OCI-LY3 (cell line): ENCODE measurements around the gene SHC4.

Experiments
- H2AFZ ChIP-seq: fragments of 200-600, 300-600 bp; shearing (Covaris generic); 2 replicates; pipeline ENCODE4 v1.6.0; 2014; ENCODE audit warnings: antibody characterized with exemption, low read depth, low read length
- H3K27ac ChIP-seq: fragments of 200-600, 300-600 bp; sonication (generic); 2 replicates; pipeline ENCODE4 v1.5.1; 2014; ENCODE audit warnings: mild to moderate bottlenecking, low read length, moderate library complexity, mixed read lengths
- H3K27me3 ChIP-seq: fragments of 200-600, 300-600 bp; sonication (generic); 2 replicates; pipeline ENCODE4 v1.6.1; 2014; ENCODE audit warnings: low read depth, low read length, mixed read lengths
- H3K36me3 ChIP-seq: fragments of 200-600, 300-600 bp; sonication (generic); replicated peaks from 2 replicates; pipeline ENCODE3; 2014; ENCODE audit warnings: low read depth, low read length, mixed read lengths
- H3K4me1 ChIP-seq: fragments of 300-600, 200-600 bp; sonication (generic); 2 replicates; pipeline ENCODE4 v1.6.1; 2014; ENCODE audit warnings: low read length, mixed read lengths
- H3K4me2 ChIP-seq: fragments of 200-600, 300-600 bp; sonication (generic); 2 replicates; pipeline ENCODE4 v1.6.1; 2014; ENCODE audit warnings: low read length, mixed read lengths
- H3K4me3 ChIP-seq: fragments of 300-600, 200-600 bp; sonication (generic); 2 replicates; pipeline ENCODE4 v1.5.1; 2014; ENCODE audit warnings: antibody characterized with exemption, mild to moderate bottlenecking, low read length, moderate library complexity
- H3K79me2 ChIP-seq: fragments of 300-600, 200-600 bp; shearing (Covaris generic); 2 replicates; pipeline ENCODE4 v1.6.1; 2014; ENCODE audit warnings: mild to moderate bottlenecking, low read length, mixed read lengths
- H3K9ac ChIP-seq: fragments of 300-600, 200-600 bp; shearing (Covaris generic); 2 replicates; pipeline ENCODE4 v1.6.0; 2014; ENCODE audit warnings: mild to moderate bottlenecking, low read length, moderate library complexity
- H3K9me3 ChIP-seq: fragments of 200-600, 300-600 bp; shearing (Covaris generic); 2 replicates; pipeline ENCODE4 v1.6.1; 2014; ENCODE audit warnings: low read length, mixed read lengths; ENCODE audit not compliant: insufficient read depth
- H4K20me1 ChIP-seq: fragments of 200-600, 300-600 bp; sonication (generic); 2 replicates; pipeline ENCODE4 v1.6.1; 2016; ENCODE audit warnings: low read length, mixed read lengths; ENCODE audit not compliant: insufficient read depth
- EZH2phosphoT487 ChIP-seq: fragments of 200-600 bp; shearing (Covaris generic); IDR thresholded peaks from 2 replicates; pipeline ENCODE4 v1.6.1; 2018; ENCODE audit warnings: antibody characterized with exemption, mixed run types, low read depth
- TF ChIP-seq, protein P1 (sequence below): fragments of 200-600, 300-600 bp; sonication (generic); IDR thresholded peaks from 2 replicates; pipeline ENCODE4 v1.5.1; 2014; ENCODE audit warnings: antibody characterized with exemption, low read length, low read depth

Gene SHC4

DNA sequence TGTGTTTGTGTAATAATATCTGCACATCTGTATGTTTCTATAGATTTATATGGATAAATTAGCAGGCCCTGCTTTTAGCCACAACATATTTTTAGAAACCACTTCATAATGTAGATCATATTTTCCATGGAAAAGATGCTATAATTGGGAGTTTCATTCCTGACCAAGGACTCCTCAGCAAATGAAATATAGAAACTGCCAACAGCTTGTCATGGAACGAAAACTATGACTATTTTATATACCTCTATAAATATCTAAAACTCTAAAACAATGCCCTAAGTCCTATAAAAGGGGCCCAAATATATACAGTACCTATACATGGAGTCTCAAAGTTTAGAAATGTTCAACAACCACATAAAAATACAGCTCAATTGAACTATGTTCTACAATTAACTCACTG, 57.9 kb downstream of the SHC4 start:
- H3K27me3 ChIP-seq: no peaks in the 10 kb centered on the region
- H3K4me3 ChIP-seq: no peak overlapping the region
- no peaks in the 10 kb centered on the region for H3K9me3 ChIP-seq
- H3K36me3 ChIP-seq: no peaks in the 10 kb centered on the region
- H3K4me1 ChIP-seq: no peaks in the 10 kb centered on the region
- H3K4me2 ChIP-seq: no peak overlapping the region
- H3K27ac ChIP-seq: no peak overlapping the region
- no peaks in the 10 kb centered on the region for H3K79me2 ChIP-seq
- TF ChIP-seq, protein P1, sequence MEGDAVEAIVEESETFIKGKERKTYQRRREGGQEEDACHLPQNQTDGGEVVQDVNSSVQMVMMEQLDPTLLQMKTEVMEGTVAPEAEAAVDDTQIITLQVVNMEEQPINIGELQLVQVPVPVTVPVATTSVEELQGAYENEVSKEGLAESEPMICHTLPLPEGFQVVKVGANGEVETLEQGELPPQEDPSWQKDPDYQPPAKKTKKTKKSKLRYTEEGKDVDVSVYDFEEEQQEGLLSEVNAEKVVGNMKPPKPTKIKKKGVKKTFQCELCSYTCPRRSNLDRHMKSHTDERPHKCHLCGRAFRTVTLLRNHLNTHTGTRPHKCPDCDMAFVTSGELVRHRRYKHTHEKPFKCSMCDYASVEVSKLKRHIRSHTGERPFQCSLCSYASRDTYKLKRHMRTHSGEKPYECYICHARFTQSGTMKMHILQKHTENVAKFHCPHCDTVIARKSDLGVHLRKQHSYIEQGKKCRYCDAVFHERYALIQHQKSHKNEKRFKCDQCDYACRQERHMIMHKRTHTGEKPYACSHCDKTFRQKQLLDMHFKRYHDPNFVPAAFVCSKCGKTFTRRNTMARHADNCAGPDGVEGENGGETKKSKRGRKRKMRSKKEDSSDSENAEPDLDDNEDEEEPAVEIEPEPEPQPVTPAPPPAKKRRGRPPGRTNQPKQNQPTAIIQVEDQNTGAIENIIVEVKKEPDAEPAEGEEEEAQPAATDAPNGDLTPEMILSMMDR: no peak
- TF ChIP-seq EZH2phosphoT487: no peak
- H3K9ac ChIP-seq: no peak overlapping the region
- H4K20me1 ChIP-seq: no peaks in the 10 kb centered on the region
- H2AFZ ChIP-seq: no peak overlapping the region

DNA sequence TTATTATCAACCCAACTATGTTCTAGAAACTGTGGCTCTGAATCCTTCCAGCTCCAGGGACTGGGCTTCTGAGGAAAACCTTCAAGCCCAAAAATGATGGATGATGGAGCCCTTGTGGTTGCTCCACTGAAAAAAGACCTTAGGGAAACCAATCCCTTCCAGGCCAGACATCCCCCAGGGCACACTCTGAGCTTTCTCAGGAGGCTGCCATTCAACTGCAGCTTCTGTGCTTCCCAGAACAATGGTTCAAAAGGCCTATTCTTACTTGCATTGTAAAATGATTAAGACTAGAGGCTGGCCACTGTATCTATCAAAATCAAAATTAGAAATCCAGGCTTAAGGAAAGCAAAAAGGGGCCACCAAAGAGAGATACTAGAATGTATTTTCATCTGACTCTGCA, 58.5 kb downstream of the SHC4 start:
- Histone ChIP-seq H3K4me1 (no peaks in the 10 kb centered on the region), H2AFZ (no peak overlapping the region), H3K79me2 (no peaks in the 10 kb centered on the region), H3K9me3 (no peaks in the 10 kb centered on the region), H3K4me2 (no peak overlapping the region), H3K27ac (no peak overlapping the region), H3K27me3 (no peaks in the 10 kb centered on the region), H3K4me3 (no peak overlapping the region), H3K36me3 (no peaks in the 10 kb centered on the region), H3K9ac (no peak overlapping the region), H4K20me1 (no peaks in the 10 kb centered on the region)
- TF ChIP-seq, protein P1: no peak
- TF ChIP-seq EZH2phosphoT487: no peak

DNA sequence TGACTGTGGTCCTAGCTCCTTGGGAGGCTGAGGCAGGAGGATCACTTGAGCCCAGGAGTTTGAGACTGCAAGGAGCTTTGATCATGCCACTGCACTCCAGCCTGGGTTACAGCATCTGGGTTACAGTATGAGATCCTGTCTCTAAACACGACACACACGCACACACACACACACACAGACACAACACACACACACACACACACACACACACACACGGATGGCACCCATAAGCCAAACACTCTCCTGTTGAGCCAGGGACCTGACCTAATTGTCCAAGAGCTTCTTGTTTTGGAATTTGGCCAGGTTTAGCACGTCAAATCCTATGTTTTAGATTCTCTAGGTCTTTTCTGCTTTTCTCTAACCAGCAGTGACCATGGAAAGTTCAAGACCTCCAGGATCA, 59.0 kb downstream of the SHC4 start:
- H3K27ac ChIP-seq: no peak overlapping the region
- no peaks in the 10 kb centered on the region for H3K79me2 ChIP-seq
- no peak overlapping the region for H3K4me3 ChIP-seq
- H3K9ac ChIP-seq: no peak overlapping the region
- no peaks in the 10 kb centered on the region for H4K20me1 ChIP-seq
- H3K27me3 ChIP-seq: no peaks in the 10 kb centered on the region
- H3K4me1 ChIP-seq: no peaks in the 10 kb centered on the region
- no peaks in the 10 kb centered on the region for H3K9me3 ChIP-seq
- no peak overlapping the region for H3K4me2 ChIP-seq
- H3K36me3 ChIP-seq: no peaks in the 10 kb centered on the region
- TF ChIP-seq, protein P1: no peak
- no peak for TF ChIP-seq EZH2phosphoT487
- no peak overlapping the region for H2AFZ ChIP-seq

DNA sequence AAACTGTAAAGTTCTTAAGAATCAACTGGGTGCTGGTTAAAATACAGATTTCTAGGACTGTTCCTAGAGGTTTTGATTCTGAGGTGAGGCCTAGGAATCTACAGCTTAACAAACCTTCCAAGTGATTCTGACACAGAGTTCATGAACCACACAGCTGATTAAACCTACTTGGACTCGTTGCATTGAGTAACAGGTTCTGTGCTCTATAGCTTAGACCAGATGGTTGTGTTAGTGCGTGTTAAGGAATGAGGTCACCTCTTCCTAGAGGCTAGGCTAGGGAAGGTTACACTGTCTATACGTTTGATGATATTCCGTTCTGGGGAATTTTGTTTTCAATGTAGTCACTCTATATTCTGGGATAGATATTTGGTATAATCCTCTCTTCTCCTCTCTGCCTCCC, 63.9 kb downstream of the SHC4 start:
- Histone ChIP-seq H4K20me1 (no peaks in the 10 kb centered on the region), H3K27me3 (peaks cover 16% of the 10 kb centered on the region; the same call in 1 of the 2 replicates), H3K4me1 (no peaks in the 10 kb centered on the region), H3K79me2 (no peaks in the 10 kb centered on the region), H3K9ac (no peak overlapping the region), H3K27ac (no peak overlapping the region), H3K36me3 (no peaks in the 10 kb centered on the region), H3K9me3 (no peaks in the 10 kb centered on the region), H3K4me2 (no peak overlapping the region), H2AFZ (no peak overlapping the region), H3K4me3 (no peak overlapping the region)
- no peak for TF ChIP-seq EZH2phosphoT487
- TF ChIP-seq, protein P1: no peak
